Dermis blood vessel endothelial cell (primary cell): ENCODE measurements around the gene VPS39. TPM values are rescaled to one million over a fixed set of nuclear protein-coding genes. Genes with fewer than 3 reads are reported as not detected.

ENCODE experiments used
- DNase-seq: peaks from one replicate; pipeline ENCODE4 v3.0.0; 2010
- total RNA-seq: library from RNA; depleted of rRNA; stranded (reverse); fragments of >200 nt; gene quantifications from 2 replicates; pipeline ENCODE4 v1.2.3, GENCODE V29; 2014

VPS39 gene
- total RNA-seq, 1 donor from 2014 or later = 53.4 TPM

DNA sequence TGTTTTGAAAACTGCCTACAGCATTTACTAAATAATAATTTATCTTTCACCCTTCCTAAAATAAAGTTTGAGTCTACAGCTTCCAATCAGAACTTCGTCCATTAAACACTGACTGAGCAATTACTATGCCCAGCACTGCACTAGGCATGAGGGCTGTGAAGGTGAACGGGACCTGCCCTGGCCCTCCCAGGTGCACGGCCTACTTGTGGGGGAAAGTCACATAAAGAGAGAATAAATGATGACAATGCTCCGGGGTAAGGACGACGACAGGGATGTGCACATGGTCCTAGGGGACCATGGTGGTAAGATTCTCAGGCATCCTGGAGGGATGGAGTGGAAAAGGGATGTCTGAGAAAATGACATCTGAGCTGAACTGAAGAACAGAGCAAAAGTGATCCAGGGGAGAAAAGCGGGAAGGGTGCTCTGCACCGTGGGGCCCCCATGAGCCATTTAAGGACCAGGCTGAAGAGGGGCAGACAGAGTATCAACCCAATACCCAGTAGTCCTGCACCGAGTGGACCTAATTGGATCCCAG is 63.2 kb downstream of the VPS39 start:
- DNase-seq = no peak

GRCh38 chr15:42143866-42144625 is 64.1 kb downstream of the VPS39 start:
- no peak for DNase-seq

GRCh38 chr15:42143356-42143755 is 64.7 kb downstream of the VPS39 start:
- DNase-seq = no peak

DNA sequence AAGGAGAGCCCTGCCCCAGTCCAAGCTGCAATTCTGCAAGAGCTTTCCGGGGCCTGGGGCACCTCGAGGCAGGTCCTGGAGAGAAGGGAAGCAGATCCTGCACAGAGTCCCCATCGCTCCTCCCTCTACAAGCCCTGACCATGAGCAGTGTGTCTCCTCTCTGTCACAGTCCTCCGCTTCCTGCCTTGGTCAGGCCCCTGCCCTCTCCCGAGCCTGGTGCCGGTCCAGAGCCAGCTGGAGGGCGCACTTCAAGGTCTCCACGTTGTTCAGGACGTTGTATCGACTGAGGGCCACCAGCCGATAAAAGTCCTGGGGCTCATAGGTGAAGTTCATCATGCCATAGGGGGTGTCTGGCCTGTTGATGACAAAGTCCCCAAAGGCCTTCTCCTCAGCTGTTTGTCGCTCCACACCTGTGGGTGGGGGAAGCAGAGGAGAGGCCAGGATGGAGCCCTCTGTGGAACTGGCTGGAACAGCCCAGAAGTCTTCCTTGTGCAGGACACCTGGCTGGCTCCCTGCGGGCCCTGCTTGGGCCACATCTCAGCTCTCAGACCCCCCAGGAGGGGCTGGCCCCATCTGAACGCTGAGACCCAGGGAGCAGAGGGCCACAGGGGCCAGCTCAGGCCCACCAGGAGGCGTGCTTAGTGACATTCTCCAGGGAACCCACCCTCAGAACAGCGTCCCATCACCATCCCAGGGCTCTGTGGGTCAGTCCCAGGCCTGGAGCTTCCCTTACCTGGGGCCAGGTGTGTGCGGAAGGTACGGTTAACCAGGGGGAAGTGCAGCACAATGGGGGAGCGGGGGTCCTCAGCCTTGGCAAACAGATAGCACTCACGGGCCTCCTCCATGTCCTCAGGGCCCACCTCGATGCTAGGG is 66.1 kb downstream of the VPS39 start:
- DNase-seq = no peak

GRCh38 chr15:42141246-42141645 is 66.9 kb downstream of the VPS39 start:
- DNase-seq = no peak

- DNase-seq = no peak
These were observed 67.6 kb downstream of the VPS39 start for GRCh38 chr15:42140383-42141070.

DNA sequence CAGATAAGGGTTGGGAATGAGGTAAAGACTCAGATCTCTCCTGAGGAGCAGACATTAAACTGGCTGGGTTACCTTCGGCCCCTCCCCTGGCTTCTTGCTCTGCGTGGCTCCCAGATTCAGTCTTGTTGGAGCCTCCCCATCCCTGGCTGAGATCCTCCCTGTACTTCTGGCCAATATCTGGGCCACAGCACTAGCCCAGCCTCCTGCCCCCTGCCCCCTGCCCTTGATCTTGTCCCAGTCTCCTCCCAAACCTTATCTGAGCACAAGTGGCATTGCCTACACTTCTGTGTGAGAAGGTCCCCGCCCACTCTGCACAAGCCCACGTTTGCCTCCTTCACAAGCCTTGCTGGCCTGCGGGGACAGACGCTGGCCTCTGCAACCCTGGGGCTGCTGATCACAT is 68.5 kb downstream of the VPS39 start:
- DNase-seq = no peak

DNA sequence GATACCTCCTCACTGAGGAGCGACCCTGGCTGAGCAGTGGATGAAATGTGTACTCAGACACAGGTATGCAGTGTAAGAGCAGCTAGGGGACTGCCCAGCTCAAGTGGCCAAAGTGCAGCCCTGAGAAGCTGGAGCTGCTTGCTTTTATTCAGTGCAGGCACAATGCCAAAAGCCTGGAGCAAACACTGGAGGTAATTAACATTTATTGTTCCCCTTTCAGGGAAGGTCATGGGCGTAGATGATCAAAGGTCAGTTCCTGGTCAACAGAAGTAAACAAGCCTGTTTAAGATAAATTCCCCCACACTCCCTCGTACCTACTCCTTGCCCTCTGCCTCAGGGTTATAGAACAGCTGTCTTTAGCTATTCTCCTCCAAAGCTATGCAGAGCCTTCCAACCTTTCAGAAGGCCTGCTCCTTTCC is 69.1 kb downstream of the VPS39 start:
- peak; percentile 27 for DNase-seq

DNA sequence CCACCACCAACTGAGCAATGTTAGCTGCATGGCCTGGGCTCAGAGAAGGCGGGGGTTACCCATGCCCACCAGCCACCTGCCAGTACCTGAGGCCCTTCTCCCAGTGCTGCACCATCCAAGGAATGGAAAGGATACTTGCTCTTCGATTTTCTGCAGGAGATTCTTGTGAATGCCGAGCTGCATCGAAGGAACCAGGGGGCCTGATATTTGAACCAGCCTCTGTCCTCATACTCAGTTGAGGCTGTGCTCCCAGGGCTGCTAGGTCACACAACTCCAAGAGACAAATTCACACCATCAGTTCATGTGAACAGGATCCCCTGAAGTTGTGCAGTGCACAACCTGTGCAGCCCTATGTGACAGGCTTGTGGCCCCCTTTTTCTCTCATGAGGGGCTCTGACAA is 69.7 kb downstream of the VPS39 start:
- DNase-seq = no peak

- peak; percentile 70 for DNase-seq
These were observed 70.4 kb downstream of the VPS39 start for GRCh38 chr15:42137461-42138261.

GRCh38 chr15:42136513-42136912 is 71.6 kb downstream of the VPS39 start:
- no peak for DNase-seq

GRCh38 chr15:42135351-42135750 is 72.8 kb downstream of the VPS39 start:
- no peak for DNase-seq

DNA sequence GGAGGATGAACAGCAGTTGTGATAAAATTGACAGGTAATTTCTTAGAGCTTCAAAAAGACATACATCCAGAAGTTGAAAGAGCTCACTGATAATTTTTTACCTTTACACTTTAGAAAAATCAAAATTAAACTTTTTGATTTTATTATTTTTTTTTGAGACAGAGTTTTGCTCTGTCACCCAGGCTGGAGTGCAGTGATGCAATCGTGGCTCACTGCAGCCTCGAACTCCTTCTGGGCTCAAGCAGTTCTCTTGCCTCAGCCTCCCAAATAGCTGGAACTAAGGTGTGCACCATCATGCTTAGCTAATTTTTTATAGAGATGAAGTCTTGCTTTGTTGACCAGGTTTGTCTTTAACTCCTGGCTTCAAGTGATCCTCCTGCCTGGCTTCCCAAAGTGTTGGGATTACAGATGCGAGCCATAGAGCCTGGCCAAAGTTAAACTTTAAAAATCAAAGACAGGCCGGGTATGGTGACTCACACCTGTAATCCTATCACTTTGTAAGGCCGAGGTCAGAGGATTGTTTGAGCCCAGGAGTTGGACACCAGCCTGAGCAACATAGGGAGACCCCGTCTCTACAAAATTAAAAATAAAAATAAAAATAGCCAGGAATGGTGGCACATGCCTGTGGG is 73.4 kb downstream of the VPS39 start:
- no peak for DNase-seq

- peak; percentile 78 for DNase-seq
These were observed 74.1 kb downstream of the VPS39 start for GRCh38 chr15:42133886-42134502.

DNA sequence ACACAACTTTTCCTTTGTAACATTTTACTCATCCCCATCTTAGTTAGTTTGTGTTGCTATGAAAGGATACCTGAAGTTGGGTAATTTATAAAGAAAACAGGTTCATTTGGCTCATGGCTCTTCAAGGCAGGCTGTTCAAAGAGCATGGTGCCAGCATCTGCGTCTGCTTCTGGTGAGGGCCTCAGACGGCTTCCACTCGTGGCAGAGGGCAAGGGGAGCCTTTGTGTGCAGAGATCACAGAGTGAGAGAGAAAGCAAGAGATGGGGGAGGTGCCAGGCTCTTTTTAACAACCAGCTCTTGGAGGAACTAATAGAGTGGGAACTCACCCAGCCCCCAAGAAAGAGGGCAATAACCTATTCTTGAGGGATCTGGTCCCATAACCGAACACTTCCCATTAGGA is 74.7 kb downstream of the VPS39 start:
- no peak for DNase-seq

GRCh38 chr15:42131826-42132806 is 76.0 kb downstream of the VPS39 start:
- DNase-seq = no peak

DNA sequence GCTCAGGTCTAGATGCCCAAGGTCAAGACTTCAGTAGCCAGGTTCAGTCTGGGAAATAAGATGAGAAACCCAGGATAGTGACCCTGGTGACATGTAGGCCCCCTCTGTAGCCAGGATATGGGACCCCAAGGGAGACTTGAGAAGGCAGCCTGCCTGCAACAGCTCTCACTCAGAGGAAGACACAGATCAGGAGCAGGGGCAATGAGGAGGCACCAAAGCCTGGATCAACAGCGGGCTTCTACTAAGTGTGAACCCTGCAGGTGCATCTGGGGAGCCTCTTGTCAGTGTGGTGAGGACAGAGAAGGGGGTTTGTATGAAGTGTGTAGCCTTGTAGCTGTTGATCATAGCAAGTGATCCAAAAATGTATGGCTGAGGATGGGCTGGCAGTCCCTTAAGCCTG is 77.1 kb downstream of the VPS39 start:
- DNase-seq = no peak

- no peak for DNase-seq
These were observed 77.7 kb downstream of the VPS39 start for GRCh38 chr15:42130246-42130986.

DNA sequence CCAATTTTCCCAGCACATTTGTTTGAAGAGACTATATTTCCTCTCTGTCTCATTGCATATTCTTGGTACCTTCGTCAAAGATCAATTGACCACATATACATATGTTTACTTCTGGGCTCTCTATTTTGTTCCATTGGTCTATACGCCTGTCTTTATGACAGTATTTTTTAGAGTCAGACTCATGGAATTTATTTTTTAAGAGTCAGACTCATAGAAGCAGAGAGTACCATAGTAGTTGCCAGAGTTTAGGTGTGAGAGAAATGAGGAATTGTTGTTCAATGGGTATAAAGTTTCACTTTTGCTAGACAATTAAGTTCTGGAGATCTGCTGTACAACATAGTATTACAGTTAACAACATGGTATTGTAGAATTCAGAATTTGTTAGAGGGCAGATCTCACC is 78.7 kb downstream of the VPS39 start:
- DNase-seq = no peak
